GM19023 (cell line): Measurements from ENCODE around the gene ZC3H8.
"Not testable (repeated sequence)": the region's sequence is repeated elsewhere in the genome, so short reads cannot be mapped to it uniquely, and the experiment has no call there.

Experiments
- ATAC-seq: cut with Tn5 transposase; IDR thresholded peaks from one replicate; pipeline ENCODE4 v1.9.1; 2021; ENCODE audit warnings: mild to moderate bottlenecking, moderate library complexity; ENCODE audit not compliant: unreplicated experiment

ZC3H8 gene

DNA sequence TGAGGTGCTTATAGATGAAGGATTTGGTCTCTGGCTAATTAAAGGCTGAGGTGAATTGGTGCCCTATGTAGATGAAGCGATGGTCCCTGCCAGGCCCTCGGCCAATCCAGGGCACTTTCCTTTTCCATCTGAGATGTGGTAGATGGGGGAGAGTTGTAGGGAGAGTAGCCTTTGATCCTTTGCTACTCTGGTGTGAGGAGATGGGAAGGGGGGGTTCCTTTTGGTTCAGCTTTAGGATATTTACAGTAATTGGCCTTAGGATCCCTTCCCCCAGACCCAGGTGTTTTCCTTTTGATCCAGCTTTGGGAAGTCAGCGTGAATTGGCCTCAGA, 5.4 kb upstream of the ZC3H8 start:
- no peak for ATAC-seq

DNA sequence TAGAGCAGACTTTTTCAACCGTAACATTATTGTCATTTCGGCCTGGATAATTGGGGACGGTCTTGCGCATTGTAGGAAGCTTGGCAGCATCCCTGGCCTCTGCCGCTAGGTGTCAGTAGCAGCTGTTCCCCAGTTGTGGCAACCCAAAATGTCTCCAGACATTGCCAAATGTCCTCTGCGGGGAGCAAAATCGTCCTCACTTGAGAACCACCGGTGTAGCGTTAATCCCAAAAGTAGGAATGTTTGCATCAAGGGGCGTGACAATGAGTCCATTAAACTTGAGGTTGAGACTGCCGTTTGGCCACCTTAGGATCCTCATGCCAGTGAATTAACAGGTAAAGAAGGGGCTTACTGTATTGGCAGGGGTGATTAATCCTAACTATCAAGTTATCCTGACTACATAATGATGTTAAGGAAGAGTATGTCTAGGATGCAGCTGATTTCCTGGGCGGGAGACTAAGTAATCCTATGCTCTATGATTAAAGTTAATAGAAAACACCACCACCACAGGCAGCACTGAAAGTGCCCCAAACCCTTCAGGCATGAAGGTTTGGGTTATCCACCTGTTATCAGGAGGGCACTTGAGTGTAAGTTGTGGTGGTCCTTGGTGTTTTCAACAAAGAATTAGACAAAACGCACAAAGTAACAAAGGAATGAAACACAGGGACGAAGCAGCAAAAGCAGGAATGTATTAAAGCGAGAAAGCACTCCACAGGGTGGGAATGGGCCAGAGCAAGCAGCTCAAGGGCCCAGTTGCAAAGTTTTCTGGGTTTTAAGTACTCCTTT, 4.9 kb upstream of the ZC3H8 start:
- peak; percentile 33 for ATAC-seq

DNA sequence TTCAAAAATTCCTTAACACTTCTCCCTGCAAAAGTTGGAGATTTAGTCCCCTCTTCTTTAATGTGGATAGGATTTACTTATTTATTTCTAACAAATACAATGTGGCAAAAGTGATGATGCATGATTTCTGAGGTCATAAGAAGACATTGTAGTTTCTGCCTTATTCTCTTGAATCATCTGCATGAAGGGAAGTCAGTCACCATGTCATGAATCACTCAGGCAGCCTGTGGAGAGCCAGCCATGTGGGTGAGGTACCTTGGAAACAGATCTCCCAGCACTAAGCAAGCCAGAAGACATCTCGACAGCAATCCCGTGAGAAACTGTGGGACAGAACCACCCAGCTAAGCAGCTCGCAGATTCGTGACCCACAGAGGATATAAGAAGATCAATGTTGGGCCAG, 2.7 kb upstream of the ZC3H8 start:
- ATAC-seq: no peak

DNA sequence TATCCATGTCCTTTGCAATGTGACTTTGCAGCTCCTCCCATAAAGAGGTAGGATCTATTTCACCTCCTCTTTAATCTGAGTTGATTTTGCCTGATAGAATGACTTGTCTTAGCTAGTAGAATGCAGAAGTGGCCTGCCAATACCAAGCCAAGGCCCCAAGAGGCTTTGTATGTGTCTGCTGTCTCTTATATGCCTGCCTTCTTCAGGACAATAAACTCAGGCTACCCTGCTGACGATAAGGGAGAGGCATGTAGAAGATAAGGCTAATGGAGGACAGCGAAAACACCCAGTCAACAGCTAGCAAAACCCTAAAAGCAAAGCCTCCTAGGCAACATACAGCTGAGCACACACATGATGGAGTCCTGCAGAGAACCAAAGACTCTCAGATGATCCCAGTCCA, 1.8 kb upstream of the ZC3H8 start:
- no peak for ATAC-seq

DNA sequence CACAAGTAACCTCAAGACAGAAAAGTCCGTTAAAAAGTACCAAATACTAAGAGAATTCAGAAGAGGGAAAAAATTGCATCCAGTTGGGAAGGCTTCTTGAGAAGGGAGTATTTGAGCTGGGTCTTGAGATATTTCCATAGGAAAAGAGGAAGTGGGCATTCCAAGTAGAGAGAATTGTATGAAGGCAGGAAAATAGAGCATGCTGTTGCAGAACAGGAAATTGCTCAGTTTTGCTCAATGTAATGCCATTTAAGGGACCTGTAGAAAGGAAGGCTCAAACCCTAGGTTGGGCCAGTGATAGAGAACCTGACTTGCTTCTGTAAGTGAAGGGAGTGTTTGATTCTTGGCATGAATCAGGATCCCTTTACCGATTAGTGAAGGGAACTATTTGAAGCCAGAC, 1.0 kb upstream of the ZC3H8 start:
- ATAC-seq: no peak

DNA sequence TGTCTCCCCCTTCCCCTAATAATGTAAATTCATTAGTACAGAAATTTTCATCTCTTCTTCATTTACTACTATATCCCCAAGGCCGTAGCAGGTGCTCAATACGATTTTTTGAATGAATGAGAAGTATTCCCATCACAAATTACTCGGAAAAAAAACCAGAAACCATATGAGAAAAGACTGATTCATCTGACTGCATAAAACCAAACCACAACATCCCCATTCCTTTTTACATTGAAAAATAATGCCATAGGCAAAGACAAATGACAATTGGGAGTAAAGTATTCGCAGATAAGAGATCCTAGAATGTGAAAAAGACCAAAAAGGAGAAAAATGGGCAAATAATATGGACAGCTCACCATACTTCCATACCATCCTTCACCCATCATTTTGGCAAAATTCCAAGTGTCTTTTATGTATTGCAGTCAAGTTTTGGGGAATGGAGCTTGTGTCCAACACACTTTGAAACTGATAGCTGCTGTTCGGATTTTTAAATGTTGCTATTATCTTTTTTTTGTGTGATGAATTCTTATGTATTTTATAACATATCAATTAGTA, 1.5 kb downstream of the ZC3H8 start:
- ATAC-seq: no peak

DNA sequence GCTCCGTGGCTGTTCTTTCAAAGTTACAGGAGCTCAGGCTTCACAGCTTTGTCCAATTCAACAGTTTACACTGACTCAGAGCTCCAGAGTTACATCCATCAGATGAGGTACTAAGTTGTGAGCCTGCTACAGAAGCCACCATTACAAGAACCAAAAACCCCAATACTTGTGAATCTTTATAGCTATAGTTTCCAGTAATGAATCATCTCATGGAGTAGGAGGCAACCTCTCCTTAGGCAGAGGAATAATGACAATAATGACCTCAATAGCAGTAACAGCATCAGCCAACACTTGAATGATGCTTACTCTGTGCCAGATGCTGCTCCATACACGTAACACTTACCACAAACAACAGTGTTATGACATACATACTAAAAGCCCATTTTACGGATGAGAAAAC, 3.6 kb downstream of the ZC3H8 start:
- ATAC-seq: no peak

DNA sequence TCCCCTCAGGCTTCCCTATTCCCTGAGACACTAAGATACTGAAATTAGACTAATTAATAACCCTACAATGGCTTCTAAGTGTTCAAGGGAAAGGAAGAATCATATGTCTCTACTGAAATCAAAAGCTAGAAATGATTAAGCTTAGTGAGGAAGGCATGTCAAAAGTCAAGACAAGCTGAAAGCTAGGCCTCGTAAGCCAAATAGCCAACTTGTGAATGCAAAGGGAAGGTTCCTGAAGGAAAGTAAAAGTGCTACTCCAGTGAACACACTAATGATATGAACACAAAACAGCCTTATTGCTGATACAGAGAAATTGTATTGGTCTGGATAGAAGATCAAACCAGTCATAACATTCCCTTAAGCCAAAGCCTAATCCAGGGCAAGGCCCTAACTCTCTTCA, 10.0 kb downstream of the ZC3H8 start:
- no peak for ATAC-seq

DNA sequence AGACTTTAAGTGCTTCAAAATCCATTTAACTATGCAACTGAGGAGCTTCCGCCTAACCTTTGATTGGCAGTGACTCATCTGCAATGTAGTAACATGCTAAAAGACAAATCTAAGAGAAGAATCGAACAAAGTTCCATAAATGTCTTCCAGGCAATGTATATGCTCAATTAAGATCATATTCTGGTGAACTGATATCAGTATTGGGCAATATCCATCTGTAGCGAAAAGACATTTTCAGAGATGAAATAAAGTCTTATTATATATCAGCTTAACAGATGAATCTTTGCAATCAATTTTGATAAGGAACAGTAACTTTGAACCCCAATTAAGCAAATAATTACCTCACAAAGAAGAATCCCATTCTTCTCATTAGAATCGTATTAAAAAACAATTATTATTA, 11.6 kb downstream of the ZC3H8 start:
- no peak for ATAC-seq

DNA sequence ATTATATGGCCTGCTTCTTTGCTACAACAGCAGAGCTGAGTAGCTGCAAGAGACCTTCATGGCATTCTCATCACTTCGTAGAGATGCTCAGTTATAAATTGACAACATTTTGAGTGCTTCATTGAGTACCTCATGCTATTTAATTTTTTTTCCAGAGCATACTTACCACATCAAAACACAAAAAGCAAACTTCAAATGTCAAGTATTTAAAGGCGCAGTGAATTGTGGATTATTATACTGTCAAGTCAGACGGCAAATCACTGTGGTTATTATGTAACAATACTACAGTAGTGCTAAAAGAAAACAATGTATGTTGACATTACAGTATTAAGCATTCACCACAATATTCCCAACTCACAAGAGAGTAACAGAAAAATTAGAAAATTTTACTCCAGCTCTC, 12.5 kb downstream of the ZC3H8 start:
- no peak for ATAC-seq

DNA sequence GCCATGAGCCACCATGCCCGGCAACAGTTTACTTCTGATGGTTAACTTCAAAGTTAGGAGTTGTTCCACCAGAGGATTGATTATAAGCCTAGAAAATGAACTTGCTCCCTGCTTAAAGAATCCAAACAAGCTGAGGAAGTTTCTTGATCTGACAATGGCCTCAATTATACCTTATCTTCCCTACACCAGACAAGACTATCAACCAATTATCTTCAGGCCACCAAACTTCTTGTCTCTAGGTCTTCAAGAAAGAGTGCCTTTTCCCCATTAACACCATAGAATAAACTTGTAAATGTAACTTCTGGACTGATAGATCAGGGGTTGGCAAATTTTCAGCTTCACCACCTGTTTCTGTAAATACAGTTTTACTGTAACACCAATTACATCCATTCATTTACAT, 15.0 kb downstream of the ZC3H8 start:
- ATAC-seq: no peak

DNA sequence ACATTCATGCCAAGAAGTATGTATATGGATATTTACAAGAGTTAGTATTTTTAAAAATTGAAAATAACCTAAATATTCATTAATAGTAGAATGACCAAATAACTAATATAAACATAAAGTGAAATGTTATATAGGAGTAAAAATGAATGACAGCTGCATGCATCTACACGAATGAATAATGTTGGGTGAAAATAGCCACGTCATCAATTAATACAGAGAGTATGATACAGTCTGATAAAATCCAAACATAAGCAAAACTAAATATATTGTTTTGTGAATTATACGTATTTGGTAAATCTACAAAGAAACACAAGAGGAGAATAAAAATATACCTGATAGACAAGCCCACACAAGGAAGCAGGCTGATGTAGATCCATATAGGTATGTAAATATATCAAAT, 24.5 kb downstream of the ZC3H8 start:
- ATAC-seq: no peak

DNA sequence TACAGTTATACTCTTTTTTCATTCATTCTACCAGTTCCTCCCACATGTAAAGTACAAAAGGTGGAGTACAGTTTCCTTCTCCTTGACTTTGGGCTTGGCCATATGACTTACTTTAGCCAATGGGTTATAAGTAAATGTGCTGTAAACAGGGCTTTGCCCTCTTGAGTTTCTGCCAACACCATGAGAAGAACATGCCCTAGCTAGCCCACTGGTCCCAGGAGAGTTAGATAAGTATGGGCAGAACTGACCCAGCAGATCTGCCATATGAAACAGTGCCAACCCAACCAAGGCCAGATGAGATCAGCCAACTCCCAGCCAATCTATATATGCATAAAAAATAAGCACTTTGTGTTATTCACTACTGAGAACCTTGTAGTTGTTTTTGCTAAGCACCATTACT, 25.5 kb downstream of the ZC3H8 start:
- no peak for ATAC-seq

DNA sequence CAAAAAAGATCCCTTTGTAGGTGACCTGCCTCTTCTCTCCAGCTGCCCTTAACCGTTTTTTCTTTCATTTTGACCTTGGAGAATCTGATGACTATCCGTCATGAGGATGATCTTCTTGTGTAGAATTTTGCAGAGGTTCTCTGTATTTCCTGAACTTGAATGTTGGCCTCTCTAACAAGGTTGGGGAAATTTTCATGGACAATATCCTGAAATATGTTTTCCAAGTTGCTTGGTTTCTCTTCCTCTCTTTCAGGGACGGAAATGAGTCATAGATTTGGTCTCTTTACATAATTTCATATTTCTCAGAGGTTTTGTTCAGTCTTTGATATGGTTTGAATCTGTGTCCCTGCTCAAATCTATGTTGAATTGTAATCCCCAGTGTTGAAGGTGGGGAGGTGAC, 34.0 kb downstream of the ZC3H8 start:
- ATAC-seq: no peak

DNA sequence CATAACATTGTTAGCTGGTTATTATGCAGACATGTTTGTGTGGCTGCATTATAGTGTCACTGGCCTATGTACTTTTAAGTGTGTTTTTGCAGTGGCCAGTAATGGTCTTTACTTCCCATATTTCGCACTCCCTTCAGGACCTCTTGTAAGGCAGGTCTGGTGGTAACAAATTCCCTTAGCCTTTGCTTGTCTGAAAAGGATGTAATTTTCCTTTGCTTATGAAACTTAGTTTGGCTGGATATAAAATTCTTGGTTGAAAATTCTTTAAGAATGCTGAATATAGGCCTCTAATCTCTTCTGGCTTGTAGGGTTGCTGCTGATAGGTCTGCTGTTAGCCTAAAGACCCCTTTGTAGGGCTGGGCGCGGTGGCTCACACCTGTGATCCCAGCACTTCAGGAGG, 34.7 kb downstream of the ZC3H8 start:
- no peak for ATAC-seq

DNA sequence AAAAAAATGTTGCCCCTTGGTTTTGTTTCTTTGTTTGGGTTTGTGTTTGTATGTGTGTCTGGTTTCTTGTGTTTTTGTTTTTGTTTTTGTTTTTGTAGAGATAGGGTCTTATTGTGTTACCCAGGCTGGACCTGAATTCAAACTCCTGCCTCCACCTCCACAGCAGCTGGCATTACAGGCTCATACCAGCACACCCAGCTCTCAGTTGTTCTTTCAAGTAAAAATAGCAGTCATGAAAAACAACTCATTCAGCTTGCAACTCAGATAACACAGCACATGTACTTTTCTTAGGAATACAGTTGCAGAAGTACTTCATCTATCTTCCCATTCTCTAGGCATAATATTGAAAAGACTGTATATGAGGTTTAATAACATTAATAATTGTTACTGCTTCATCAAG, 37.0 kb downstream of the ZC3H8 start:
- no peak for ATAC-seq

DNA sequence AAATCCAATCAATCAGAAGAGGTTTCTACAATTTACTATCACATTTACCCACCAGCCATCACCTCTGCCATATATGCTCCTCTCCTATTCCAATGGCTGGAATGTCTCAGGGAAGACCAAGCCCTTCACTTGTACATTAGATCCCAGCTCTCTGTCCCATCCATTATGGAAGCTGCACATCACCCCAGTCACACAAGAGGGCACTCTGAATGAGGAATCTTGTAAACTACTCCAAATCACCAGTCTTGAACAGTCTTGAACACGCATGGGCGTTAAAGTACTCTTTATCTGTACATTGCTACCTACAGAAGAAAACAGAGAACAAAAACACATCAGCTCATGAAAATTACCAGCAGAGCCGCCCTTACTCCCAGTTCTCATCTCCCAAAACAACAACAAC, 38.7 kb downstream of the ZC3H8 start:
- no peak for ATAC-seq

DNA sequence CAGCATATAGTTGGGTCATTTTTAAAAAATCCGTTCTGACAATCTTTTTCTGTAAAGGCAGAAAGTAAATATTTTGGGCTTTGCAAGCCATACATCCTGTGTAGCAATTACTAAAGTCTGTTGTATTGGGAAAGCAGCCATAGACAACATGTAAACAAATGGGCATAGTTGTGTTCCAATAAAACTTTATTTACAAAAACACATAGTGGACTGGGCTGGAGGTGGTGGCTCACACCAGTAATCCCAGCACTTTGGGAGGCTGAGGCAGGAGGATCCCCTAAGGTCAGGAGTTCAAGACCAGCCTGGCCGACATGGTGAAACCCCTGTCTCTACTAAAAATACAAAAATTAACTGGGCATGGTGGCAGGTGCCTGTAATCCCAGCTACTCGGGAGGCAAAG, 46.9 kb downstream of the ZC3H8 start:
- not testable (repeated sequence) for ATAC-seq

DNA sequence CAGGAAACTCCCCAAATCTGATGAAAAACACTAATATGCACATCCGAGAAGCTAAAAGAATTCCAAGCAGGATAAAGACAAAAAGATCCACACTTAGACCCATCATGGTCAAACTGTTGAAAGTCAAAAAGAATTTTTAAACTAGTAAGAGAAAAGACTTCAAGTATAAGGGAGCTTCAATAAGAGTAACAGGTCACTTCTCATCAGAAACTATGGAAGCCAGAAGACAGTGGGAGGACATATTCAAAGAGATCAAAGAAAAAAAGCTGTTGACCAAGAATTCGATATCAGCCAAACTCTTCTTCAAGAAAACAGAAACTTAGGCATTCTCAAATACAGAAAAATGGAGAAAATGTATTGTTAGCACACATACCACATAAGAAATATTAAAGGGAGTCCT, 50.4 kb downstream of the ZC3H8 start:
- ATAC-seq: no peak

DNA sequence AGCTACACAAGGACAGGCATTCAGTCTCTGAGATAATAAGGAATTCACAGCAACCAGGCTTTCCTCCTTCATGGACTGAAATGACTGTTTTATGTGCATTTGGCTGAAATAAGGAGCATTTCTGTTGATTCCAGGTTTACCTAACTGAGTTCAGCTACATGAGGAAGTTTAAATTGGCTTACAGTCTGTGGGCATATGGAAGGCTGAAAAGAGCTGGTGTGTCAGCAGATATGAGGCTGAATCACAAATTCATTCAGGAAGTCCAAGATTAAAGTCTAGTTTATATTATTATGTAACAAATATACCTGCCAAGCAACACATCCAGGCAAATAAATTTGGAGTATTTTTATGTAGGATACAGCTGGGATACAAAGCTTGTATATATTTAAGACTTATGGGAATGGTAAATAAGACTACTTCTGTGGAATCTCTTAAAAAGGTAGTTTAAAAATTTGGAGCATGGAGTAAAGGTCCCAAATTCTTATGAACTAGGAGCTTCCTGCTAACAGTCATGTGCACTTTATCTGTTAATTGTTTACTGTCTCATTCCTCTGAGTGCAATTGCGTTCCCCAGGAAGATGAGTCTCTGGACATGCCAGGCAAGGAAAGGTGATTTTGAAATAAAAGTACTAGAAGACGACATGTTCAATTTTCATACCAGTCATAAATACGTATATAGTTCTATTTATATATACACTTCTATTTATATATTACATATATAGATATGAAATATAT, 53.0 kb downstream of the ZC3H8 start:
- no peak for ATAC-seq

DNA sequence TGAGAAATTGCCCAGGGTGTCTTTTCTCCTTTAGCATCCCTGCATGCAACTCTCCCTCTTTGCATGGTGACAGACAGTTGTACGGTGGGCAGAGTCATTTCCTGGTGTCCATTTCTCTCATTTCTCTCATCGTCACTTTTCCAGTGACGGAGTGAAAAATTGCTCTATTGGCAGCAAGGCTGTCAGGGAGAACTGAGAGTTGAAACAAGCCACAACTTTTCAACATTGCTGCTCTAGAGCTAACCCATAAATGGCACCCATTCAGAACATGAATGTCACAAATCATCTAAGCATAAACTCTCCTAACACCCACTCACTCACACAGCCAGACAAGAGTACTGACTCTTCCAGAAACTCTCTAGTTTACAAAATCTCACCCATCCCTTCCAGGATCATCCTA, 55.7 kb downstream of the ZC3H8 start:
- ATAC-seq: no peak

DNA sequence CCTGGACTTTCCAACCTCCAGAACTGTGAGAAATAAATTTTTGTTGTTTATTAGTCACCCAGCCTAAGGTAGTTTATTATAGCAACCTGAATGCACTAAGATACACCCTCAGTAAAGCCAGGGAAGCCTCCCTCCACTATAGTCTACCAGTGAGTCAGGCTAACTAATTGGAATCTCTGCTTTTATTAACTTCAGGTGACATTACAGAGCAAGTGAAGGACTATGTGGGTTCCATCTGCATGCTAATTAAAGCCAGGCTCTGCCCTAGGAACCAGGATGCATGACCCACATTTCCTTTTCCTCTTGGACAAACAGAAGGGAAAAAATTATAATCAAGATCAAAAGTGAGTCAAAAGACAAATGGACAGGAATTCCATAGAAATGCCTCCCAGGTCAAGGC, 56.1 kb downstream of the ZC3H8 start:
- ATAC-seq: no peak

DNA sequence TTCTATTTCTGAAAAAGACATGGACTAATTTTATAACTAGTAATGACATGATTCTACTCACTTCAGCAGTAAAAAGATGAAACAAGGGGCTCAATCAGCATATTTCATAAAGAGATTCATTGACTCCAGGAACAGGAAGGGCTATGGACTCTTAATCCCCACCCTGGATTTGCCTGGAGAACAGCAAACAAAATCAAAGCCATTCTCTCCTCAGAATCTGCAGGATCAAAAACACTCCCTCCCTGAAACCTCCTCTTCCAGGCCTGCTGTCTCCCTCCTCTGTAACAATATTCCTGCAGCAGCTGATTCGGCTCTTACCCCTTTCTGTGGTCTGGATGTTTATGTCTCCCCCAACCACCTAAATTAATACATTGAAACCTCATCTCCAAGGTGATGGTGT, 57.0 kb downstream of the ZC3H8 start:
- ATAC-seq: no peak
